Keratinocyte (primary cell): Measurements from ENCODE around the gene ENDOU. TPM values are rescaled to one million over a fixed set of nuclear protein-coding genes. Genes with fewer than 3 reads are reported as not detected.

Source experiments
- DNase-seq: peaks from one replicate; pipeline ENCODE4 v3.0.0-alpha.2; 2011; ENCODE audit warnings: low read depth, missing footprints, low spot score
- FAIRE-seq: peaks from 2 replicates; lab custom pipeline; 2011; peaks lifted over from hg19 to GRCh38; lab: Jason Lieb, UNC
- H2AFZ ChIP-seq: 2 replicates; pipeline ENCODE4 v1.6.0; 2012; ENCODE audit warnings: low read length, control low read depth, inconsistent platforms; ENCODE audit not compliant: control insufficient read depth
- H3K27ac ChIP-seq: 2 replicates; pipeline ENCODE4 v1.5.1; 2011; ENCODE audit warnings: low read length; ENCODE audit not compliant: control insufficient read depth, insufficient read depth
- H3K27me3 ChIP-seq: 3 replicates; pipeline ENCODE4 v1.6.0; 2011; ENCODE audit warnings: low read length; ENCODE audit not compliant: control insufficient read depth, insufficient read depth; ENCODE audit errors: extremely low read depth
- H3K36me3 ChIP-seq, 2 experiments: 2 replicates in 1 of 2; 3 replicates in 1 of 2; pipeline ENCODE4 v1.5.1; 2011; ENCODE audit warnings: low read length in 2 of 2, mild to moderate bottlenecking in 1 of 2; ENCODE audit not compliant: control insufficient read depth in 2 of 2, insufficient read depth in 2 of 2; ENCODE audit errors: extremely low read depth in 1 of 2
- H3K4me1 ChIP-seq: 3 replicates; pipeline ENCODE4 v1.5.1; 2011; ENCODE audit warnings: low read length; ENCODE audit not compliant: control insufficient read depth, insufficient read depth; ENCODE audit errors: extremely low read depth
- H3K4me2 ChIP-seq: 3 replicates; pipeline ENCODE4 v1.6.0; 2011; ENCODE audit warnings: low read depth, low read length; ENCODE audit not compliant: control insufficient read depth, insufficient read depth; ENCODE audit errors: extremely low read depth
- H3K4me3 ChIP-seq, 3 experiments: fragments of 200-600 bp in 1 of 3; sonication (generic) in 1 of 3; 2 replicates in 2 of 3; 3 replicates in 1 of 3; pipeline ENCODE4 v1.5.1; 2011 to 2016; ENCODE audit warnings: low read length in 3 of 3, mild to moderate bottlenecking in 3 of 3, control low read depth in 2 of 3, inconsistent platforms in 1 of 3, low read depth in 1 of 3, mixed read lengths in 1 of 3, mixed run types in 1 of 3, moderate library complexity in 1 of 3; ENCODE audit not compliant: control insufficient read depth in 2 of 3, insufficient read depth in 2 of 3; ENCODE audit errors: extremely low read depth in 1 of 3
- H3K79me2 ChIP-seq: 2 replicates; pipeline ENCODE4 v1.6.0; 2012; ENCODE audit warnings: low read length; ENCODE audit not compliant: control insufficient read depth, insufficient read depth
- H3K9ac ChIP-seq: 3 replicates; pipeline ENCODE4 v1.6.0; 2011; ENCODE audit warnings: low read length; ENCODE audit not compliant: control insufficient read depth, insufficient read depth; ENCODE audit errors: extremely low read depth
- H3K9me1 ChIP-seq: 3 replicates; pipeline ENCODE4 v1.6.0; 2011; ENCODE audit warnings: low read length; ENCODE audit not compliant: control insufficient read depth, insufficient read depth; ENCODE audit errors: extremely low read depth
- H3K9me3 ChIP-seq: 2 replicates; pipeline ENCODE4 v1.5.1; 2012; ENCODE audit warnings: low read depth, low read length; ENCODE audit not compliant: control insufficient read depth
- H4K20me1 ChIP-seq: 3 replicates; pipeline ENCODE4 v1.6.0; 2011; ENCODE audit warnings: low read length; ENCODE audit not compliant: control insufficient read depth, insufficient read depth; ENCODE audit errors: extremely low read depth
- EZH2 ChIP-seq: IDR thresholded peaks from one replicate; pipeline ENCODE4 v1.6.1; 2012; ENCODE audit warnings: inconsistent platforms, mild to moderate bottlenecking, low read length, moderate library complexity
- dilution Hi-C: fragments of 300-500 bp; cut with MboI; formaldehyde crosslinking; loops from one replicate; pipeline ENCODE4 v1.7.0; 2020; ENCODE audit warnings: low sequenced_read_pairs; ENCODE audit not compliant: extremely low pct_ligation_motif_present
- polyA plus RNA-seq, 5 experiments: library from polyadenylated mRNA; depleted of rRNA in 3 of 5; stranded (reverse) in 3 of 5; stranded (forward) in 1 of 5; unstranded in 1 of 5; fragments of >200 nt; gene quantifications; 1 replicate in 1 of 5; 2 replicates in 3 of 5; 3 replicates in 1 of 5; pipeline versions ENCODE4 v1.2.1 to v1.2.3, GENCODE V29; 2011 to 2012; ENCODE audit warnings: missing spikeins in 2 of 5, low read depth in 1 of 5, low replicate concordance in 1 of 5
- TF ChIP-seq, protein P1 (sequence below), 3 experiments: IDR thresholded peaks in 1 of 3; conservative IDR thresholded peaks in 1 of 3; optimal IDR thresholded peaks in 1 of 3; 2 replicates in 2 of 3; 3 replicates in 1 of 3; pipeline versions ENCODE3 to v1.5.1; 2011; ENCODE audit warnings: low read length in 3 of 3, mild to moderate bottlenecking in 3 of 3, moderate library complexity in 2 of 3, control low read depth in 1 of 3, inconsistent platforms in 1 of 3; ENCODE audit not compliant: insufficient read depth in 2 of 3; ENCODE audit errors: extremely low read depth in 1 of 3

The ENDOU gene
- polyA plus RNA-seq, 1 donor (not counting 4 experiments of a cell fraction or from before 2014, with no cell fraction given), result 0.33 TPM

DNA sequence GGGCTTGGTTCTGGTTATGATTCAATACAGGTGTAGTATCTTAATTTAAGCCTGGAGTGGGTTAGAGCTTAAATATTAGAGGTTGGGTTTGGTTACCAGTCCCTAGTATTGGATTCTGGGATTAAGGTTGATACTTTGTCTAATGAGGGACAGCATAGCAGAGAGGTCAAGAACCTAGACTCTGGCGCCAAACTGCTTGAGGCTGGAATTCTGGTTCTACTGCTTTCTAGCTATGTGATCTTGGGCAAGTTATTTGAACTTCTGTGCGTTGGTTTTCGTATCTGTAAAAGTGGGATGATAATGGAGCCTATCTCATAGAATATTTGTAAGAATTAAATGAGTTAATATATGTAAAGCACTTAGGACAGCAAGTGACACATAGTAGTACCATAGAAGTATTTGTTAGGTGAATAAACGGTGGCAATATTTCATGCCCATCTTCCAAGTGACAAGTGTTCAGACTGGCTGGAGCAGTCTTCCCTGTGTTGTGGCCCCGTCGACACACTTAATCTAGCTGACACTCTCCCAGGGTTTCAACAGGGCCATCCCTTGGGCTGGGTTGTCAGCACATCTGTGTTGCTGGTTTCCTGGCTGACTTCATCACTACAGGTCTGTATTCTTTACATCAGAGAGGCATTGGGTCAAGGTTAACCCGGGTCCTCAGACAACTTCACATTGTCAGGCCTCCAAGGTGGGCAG is 3.0 kb downstream of the ENDOU start:
- H3K9ac ChIP-seq, result no peak overlapping the region
- dilution Hi-C loops, result no loop called here
- H3K4me3 ChIP-seq, result no peak overlapping the region
- no peak overlapping the region for H3K4me2 ChIP-seq
- no peak overlapping the region for H2AFZ ChIP-seq
- DNase-seq, result no peak
- H3K79me2 ChIP-seq, result no peaks in the 10 kb centered on the region
- no peaks in the 10 kb centered on the region for H3K36me3 ChIP-seq
- peaks cover 19% of the 10 kb centered on the region for H3K4me1 ChIP-seq
- no peaks in the 10 kb centered on the region for H4K20me1 ChIP-seq
- H3K27ac ChIP-seq, result no peak overlapping the region
- no peak for FAIRE-seq
- no peaks in the 10 kb centered on the region for H3K9me1 ChIP-seq
- no peaks in the 10 kb centered on the region for H3K27me3 ChIP-seq
- TF ChIP-seq EZH2, result no peak
- TF ChIP-seq, protein P1, sequence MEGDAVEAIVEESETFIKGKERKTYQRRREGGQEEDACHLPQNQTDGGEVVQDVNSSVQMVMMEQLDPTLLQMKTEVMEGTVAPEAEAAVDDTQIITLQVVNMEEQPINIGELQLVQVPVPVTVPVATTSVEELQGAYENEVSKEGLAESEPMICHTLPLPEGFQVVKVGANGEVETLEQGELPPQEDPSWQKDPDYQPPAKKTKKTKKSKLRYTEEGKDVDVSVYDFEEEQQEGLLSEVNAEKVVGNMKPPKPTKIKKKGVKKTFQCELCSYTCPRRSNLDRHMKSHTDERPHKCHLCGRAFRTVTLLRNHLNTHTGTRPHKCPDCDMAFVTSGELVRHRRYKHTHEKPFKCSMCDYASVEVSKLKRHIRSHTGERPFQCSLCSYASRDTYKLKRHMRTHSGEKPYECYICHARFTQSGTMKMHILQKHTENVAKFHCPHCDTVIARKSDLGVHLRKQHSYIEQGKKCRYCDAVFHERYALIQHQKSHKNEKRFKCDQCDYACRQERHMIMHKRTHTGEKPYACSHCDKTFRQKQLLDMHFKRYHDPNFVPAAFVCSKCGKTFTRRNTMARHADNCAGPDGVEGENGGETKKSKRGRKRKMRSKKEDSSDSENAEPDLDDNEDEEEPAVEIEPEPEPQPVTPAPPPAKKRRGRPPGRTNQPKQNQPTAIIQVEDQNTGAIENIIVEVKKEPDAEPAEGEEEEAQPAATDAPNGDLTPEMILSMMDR (optimal IDR thresholded peaks at IDR 0.05 in 1 of 3, IDR thresholded peaks at IDR 0.05 in 1 of 3, conservative IDR thresholded peaks at IDR 0.05 in 1 of 3; ENCODE audit: extremely low read depth in 1 of 3, insufficient read depth in 2 of 3, low read length in 3 of 3), result no peak
- H3K9me3 ChIP-seq, result no peaks in the 10 kb centered on the region

DNA sequence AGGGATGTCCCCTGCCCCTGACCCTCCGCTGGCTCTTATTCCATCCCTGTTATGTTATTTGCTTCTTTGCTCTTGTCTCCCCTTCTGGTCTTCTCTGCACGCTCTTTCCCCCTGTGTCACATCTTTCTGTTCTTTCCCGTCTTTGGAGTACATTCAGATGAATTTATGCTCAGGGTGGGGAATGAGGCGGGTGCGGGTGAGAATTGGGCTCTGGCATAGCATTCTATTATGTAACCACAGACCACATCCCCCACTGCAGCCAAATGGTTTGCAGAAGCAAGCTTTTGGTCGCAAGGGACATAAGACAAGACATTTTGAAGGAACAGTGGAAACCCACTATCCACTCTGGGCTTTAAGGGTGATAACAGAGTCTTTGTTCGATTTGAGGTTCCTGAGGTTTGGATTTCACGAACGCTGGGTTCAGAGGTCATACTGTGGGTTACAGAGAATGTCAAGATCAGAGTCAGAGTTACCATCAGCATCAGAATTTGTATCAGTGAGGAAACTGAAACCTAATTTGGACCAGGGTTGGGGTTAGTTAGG is 3.8 kb downstream of the ENDOU start:
- Histone ChIP-seq H3K36me3 (no peaks in the 10 kb centered on the region), H3K27ac (no peak overlapping the region)
- dilution Hi-C loops, result no loop called here

More for the DNA sequence above, 3.8 kb downstream of the ENDOU start:
- DNase-seq, result no peak
- Histone ChIP-seq H4K20me1 (no peaks in the 10 kb centered on the region), H3K4me2 (no peak overlapping the region), H3K4me3 (no peak overlapping the region), H3K9me3 (no peaks in the 10 kb centered on the region), H3K79me2 (no peaks in the 10 kb centered on the region), H2AFZ (no peak overlapping the region), H3K9me1 (no peaks in the 10 kb centered on the region), H3K9ac (no peak overlapping the region), H3K27me3 (no peaks in the 10 kb centered on the region), H3K4me1 (peaks cover 20% of the 10 kb centered on the region)
- FAIRE-seq, result no peak
- TF ChIP-seq EZH2, result no peak
- TF ChIP-seq, protein P1 (optimal IDR thresholded peaks at IDR 0.05 in 1 of 3, IDR thresholded peaks at IDR 0.05 in 1 of 3, conservative IDR thresholded peaks at IDR 0.05 in 1 of 3; ENCODE audit: extremely low read depth in 1 of 3, insufficient read depth in 2 of 3, low read length in 3 of 3), result no peak
